PC-3 (cell line): ENCODE results near the gene PFKM.
"Not testable (repeated sequence)": the region's sequence is repeated elsewhere in the genome, so short reads cannot be mapped to it uniquely, and the experiment has no call there.

Experiments
- EZH2 ChIP-seq: fragments of 300-600 bp; sonication (generic); IDR thresholded peaks from one replicate; pipeline ENCODE4 v1.6.1; 2017; ENCODE audit warnings: antibody characterized with exemption, mild to moderate bottlenecking, low read length; ENCODE audit not compliant: unreplicated experiment
- EZH2phosphoT487 ChIP-seq: fragments of 300-600 bp; sonication (generic); IDR thresholded peaks from 2 replicates; pipeline ENCODE4 v1.6.1; 2018; ENCODE audit warnings: mild to moderate bottlenecking, antibody characterized with exemption, low read length, borderline replicate concordance
- TF ChIP-seq, protein P1 (sequence below): fragments of 300-600 bp; sonication (generic); conservative IDR thresholded peaks from 2 replicates; pipeline ENCODE4 v1.5.1; 2017; ENCODE audit warnings: antibody characterized with exemption, low read depth, mild to moderate bottlenecking, low read length

DNA sequence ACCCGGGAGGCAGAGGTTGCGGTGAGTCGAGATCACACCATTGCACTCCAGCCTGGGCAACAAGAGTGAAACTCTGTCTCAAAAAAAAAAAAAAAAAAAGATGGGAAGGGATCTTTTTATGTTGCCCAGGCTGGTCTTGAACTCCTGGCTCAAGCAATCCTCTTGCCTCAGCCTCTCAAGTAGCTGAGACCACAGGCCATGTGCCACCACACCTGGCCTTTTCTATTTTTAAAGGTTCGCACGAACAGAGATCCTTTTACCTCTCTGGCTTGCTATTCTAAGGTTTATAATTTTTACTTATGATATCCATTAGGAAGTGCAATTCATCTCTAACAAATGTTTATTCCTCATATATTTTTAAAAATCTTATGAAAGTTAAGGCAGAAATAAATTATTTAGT lies 6.4 kb downstream of the PFKM start:
- TF ChIP-seq, protein P1, sequence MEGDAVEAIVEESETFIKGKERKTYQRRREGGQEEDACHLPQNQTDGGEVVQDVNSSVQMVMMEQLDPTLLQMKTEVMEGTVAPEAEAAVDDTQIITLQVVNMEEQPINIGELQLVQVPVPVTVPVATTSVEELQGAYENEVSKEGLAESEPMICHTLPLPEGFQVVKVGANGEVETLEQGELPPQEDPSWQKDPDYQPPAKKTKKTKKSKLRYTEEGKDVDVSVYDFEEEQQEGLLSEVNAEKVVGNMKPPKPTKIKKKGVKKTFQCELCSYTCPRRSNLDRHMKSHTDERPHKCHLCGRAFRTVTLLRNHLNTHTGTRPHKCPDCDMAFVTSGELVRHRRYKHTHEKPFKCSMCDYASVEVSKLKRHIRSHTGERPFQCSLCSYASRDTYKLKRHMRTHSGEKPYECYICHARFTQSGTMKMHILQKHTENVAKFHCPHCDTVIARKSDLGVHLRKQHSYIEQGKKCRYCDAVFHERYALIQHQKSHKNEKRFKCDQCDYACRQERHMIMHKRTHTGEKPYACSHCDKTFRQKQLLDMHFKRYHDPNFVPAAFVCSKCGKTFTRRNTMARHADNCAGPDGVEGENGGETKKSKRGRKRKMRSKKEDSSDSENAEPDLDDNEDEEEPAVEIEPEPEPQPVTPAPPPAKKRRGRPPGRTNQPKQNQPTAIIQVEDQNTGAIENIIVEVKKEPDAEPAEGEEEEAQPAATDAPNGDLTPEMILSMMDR: not testable (repeated sequence)
- not testable (repeated sequence) for TF ChIP-seq EZH2phosphoT487, EZH2
